Left lung (tissue), 10 donors: ENCODE measurements around the gene ACOX3. TPM values are rescaled to one million over a fixed set of nuclear protein-coding genes. Genes with fewer than 3 reads are reported as not detected.

Experiments used
- ATAC-seq: fragments of 200-7000 bp; cut with Tn5 transposase; one replicate; pipeline ENCODE4 v1.9.1; 2020; ENCODE audit warnings: moderate library complexity
- DNase-seq, 4 donors: peaks; one replicate each; pipeline ENCODE4 v3.0.0-alpha.2; 2013 to 2020
- H3K27ac ChIP-seq, 2 donors: fragments of 200-600 bp; sonication (generic) in 1 of 2; one replicate each; pipeline versions ENCODE4 v1.5.0 to v1.8.0; 2020 to 2021
- H3K27me3 ChIP-seq, 2 donors: fragments of 200-600 bp; sonication (generic) in 1 of 2; one replicate each; pipeline versions ENCODE4 v1.5.0 to v1.8.0; 2020 to 2021
- H3K36me3 ChIP-seq, 2 donors: fragments of 200-600 bp; sonication (generic) in 1 of 2; one replicate each; pipeline versions ENCODE4 v1.5.0 to v1.8.0; 2020 to 2021
- H3K4me1 ChIP-seq, 2 donors: fragments of 200-600 bp; one replicate each; pipeline ENCODE4 v1.8.0; 2021
- H3K4me3 ChIP-seq, 2 donors: fragments of 200-600 bp; sonication (generic) in 1 of 2; one replicate each; pipeline versions ENCODE4 v1.5.0 to v1.8.0; 2020 to 2021; ENCODE audit warnings: mild to moderate bottlenecking in 1 of 2
- H3K9me3 ChIP-seq, 2 donors: fragments of 200-600 bp; sonication (generic) in 1 of 2; one replicate each; pipeline versions ENCODE4 v1.5.0 to v1.8.0; 2020 to 2021
- CTCF ChIP-seq, 2 donors: fragments of 200-600 bp; sonication (generic) in 1 of 2; IDR thresholded peaks; one replicate each; pipeline versions ENCODE4 v1.5.0 to v1.8.0; 2021; ENCODE audit warnings: antibody characterized with exemption in 2 of 2
- intact Hi-C, 2 donors: fragments of 100-400 bp; cut with DNase I; formaldehyde crosslinking; loops; one replicate each; pipeline versions ENCODE4 v1.11.2 to v1.14.2; 2022
- polyA plus RNA-seq, 6 donors: library from polyadenylated mRNA; unstranded; fragments of 120-200 nt; gene quantifications; one replicate each; pipeline ENCODE4 v1.2.1, GENCODE V29; 2013; ENCODE audit not compliant: insufficient read length in 6 of 6
- total RNA-seq, 2 donors: library from RNA; stranded (reverse); fragmentation: NEBNext Ultra II Directional; extraction: Animal tissue kit (Norgen Biotek cat#: 25700); gene quantifications; one replicate each; pipeline ENCODE4 v1.2.1, GENCODE V29; 2021
- donor health status: DM: no; HTN: yes; CAD: no.
- donor health status: DM: no; HTN: no; CAD: no.

ACOX3 gene
- total and polyA plus RNA-seq, 8 donors, result 19.9 to 31.7 (median 23.4) TPM

- H3K4me3 ChIP-seq, result no peak overlapping the region
- TF ChIP-seq CTCF (IDR thresholded peaks at IDR 0.05), result no peak
- no peak overlapping the region for H3K27ac ChIP-seq
- H3K27me3 ChIP-seq, result no peaks in the 10 kb centered on the region
- H3K9me3 ChIP-seq, result no peaks in the 10 kb centered on the region
- no peaks in the 10 kb centered on the region for H3K4me1 ChIP-seq
- DNase-seq, result no peak
- H3K36me3 ChIP-seq, result peaks cover 0 to 28% of the 10 kb centered on the region in 2 donors
- ATAC-seq, result no peak
- intact Hi-C loops, result loop anchor here in 1 of 2 donors (10.0 kb wide), 1 partner anchor 66 kb away; no protein-coding TSS in a partner anchor
Observed at GRCh38 chr4:8478801-8479744, 38.5 kb upstream of the ACOX3 start.

DNA sequence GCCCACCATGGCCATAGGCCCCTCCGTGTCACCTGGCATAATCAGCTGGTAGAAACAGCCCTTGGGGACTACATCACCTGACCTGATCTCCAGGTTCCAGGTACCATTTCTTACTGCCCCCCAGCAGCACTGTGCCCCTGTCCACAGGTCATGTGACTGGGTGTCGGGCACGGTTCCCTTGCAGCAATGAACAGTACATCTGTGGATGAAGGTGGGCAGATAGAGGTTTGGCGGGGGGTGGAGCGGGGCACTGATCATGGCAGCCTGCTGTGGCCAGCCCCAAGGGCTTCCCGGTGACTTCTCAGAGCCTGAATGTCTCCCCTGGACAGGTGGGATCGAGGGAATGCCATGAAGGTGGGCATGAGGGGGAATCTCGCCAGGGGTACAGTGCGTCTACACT, 37.8 kb upstream of the ACOX3 start:
- ATAC-seq (no peak), DNase-seq (no peak)
- TF ChIP-seq CTCF (IDR thresholded peaks at IDR 0.05), result no peak
- Histone ChIP-seq H3K4me1 (no peaks in the 10 kb centered on the region), H3K4me3 (no peak overlapping the region), H3K9me3 (no peaks in the 10 kb centered on the region), H3K27me3 (no peaks in the 10 kb centered on the region), H3K36me3 (peaks cover 0 to 28% of the 10 kb centered on the region in 2 donors), H3K27ac (no peak overlapping the region)
- intact Hi-C loops, result loop anchor here in 1 of 2 donors (10.0 kb wide), 1 partner anchor 66 kb away; no protein-coding TSS in a partner anchor

DNA sequence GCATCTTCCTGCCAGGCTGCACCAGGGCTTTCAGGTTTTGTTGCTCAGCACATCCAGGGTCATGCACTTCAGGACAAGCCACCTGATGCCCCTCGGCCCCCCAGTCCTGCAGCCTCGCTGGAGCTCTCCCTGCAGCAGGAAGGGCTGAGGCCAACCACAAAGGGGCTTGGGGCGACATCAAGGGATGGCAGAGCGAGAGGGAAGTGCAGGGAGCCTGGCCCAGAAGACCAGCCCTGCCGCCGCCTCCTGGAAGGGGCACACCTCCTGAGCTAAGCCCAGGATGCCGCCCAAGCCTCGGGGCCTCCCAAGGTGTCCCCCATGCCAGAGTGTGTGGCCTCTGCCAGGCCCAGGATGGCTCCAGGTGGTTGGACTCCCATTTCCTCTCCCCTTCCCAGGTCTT, 37.2 kb upstream of the ACOX3 start:
- no peak for DNase-seq
- no peak for TF ChIP-seq CTCF (IDR thresholded peaks at IDR 0.05)
- no peaks in the 10 kb centered on the region for H3K9me3 ChIP-seq
- H3K4me3 ChIP-seq, result no peak overlapping the region
- no peaks in the 10 kb centered on the region for H3K27me3 ChIP-seq
- H3K36me3 ChIP-seq, result peaks cover 0 to 28% of the 10 kb centered on the region in 2 donors
- intact Hi-C loops, result loop anchor here in 1 of 2 donors (10.0 kb wide), 1 partner anchor 67 kb away; no protein-coding TSS in a partner anchor
- H3K4me1 ChIP-seq, result peaks cover 0 to under 1% of the 10 kb centered on the region in 2 donors
- no peak for ATAC-seq
- H3K27ac ChIP-seq, result no peak overlapping the region

GRCh38 chr4:8477095-8477635, 36.6 kb upstream of the ACOX3 start:
- intact Hi-C loops, result loop anchor here in 1 of 2 donors (10.0 kb wide), 1 partner anchor 68 kb away; no protein-coding TSS in a partner anchor
- H3K36me3 ChIP-seq, result peaks cover 0 to 28% of the 10 kb centered on the region in 2 donors
- H3K4me1 ChIP-seq, result peaks cover 0 to 5% of the 10 kb centered on the region in 2 donors
- no peaks in the 10 kb centered on the region for H3K27me3 ChIP-seq
- ATAC-seq (no peak), DNase-seq (no peak)
- TF ChIP-seq CTCF (IDR thresholded peaks at IDR 0.05), result no peak
- H3K4me3 ChIP-seq, result no peak overlapping the region
- no peaks in the 10 kb centered on the region for H3K9me3 ChIP-seq
- H3K27ac ChIP-seq, result no peak overlapping the region
